Peyer's patch (tissue), 4 donors: Measurements from ENCODE around the gene SH2D7.

Experiments
- CTCF ChIP-seq, 6 experiments: fragments of 450-650 bp in 4 of 6; fragments of 200-600 bp in 2 of 6; sonication (generic) in 1 of 6; IDR thresholded peaks; one replicate each; pipeline ENCODE4 v1.5.1; 2017 to 2019; ENCODE audit warnings: antibody characterized with exemption in 6 of 6, mild to moderate bottlenecking in 3 of 6, moderate library complexity in 1 of 6
- POLR2A ChIP-seq, 2 donors: fragments of 450-650 bp; IDR thresholded peaks; one replicate each; pipeline ENCODE4 v1.5.1; 2017; ENCODE audit warnings: antibody characterized with exemption in 2 of 2, mild to moderate bottlenecking in 2 of 2, moderate library complexity in 2 of 2

- TF ChIP-seq CTCF (IDR thresholded peaks at IDR 0.05), result no peak
- TF ChIP-seq POLR2A (IDR thresholded peaks at IDR 0.05), result no peak
These were observed 32.1 kb upstream of the SH2D7 start for GRCh38 chr15:78060232-78060631.
